ENCODE data around the gene TNFSF11.

TNFSF11 gene

DNA sequence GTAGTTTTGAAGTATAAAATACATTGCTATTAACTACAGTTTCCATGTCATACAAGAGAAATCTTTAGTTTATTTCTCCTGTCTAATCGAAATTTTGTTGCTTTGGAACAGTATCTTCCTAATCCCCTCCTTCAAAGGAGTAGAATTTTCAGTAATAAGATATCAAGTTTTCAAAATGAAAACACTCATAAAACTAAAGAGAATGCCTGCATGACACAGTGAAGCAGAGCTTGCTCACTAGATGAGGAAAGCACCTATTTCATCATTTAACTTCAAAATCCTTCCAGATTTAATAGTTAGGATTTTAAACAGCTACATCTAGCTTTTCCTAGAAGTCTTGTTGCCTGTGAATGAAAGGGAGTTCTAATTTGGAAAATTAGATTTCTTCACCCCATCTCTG, 80.8 kb downstream of the TNFSF11 start:
- H3K4me1 ChIP-seq (ENCODE audit: low read depth, poor library complexity, severe bottlenecking), result no peaks in the 10 kb centered on the region
- H3K4me3 ChIP-seq (IDR thresholded peaks at IDR 0.05; ENCODE audit: insufficient read depth, low read depth, low read length), result no peak overlapping the region
- no peaks in the 10 kb centered on the region for H3K79me2 ChIP-seq (ENCODE audit: insufficient read depth, low read depth)
- no peak overlapping the region for H3K27ac ChIP-seq
- no peak overlapping the region for H2AFZ ChIP-seq (ENCODE audit: low read depth)
- H3K4me2 ChIP-seq, result no peak overlapping the region
- H3K36me3 ChIP-seq (ENCODE audit: insufficient read depth), result no peaks in the 10 kb centered on the region
- TF ChIP-seq, protein P1, sequence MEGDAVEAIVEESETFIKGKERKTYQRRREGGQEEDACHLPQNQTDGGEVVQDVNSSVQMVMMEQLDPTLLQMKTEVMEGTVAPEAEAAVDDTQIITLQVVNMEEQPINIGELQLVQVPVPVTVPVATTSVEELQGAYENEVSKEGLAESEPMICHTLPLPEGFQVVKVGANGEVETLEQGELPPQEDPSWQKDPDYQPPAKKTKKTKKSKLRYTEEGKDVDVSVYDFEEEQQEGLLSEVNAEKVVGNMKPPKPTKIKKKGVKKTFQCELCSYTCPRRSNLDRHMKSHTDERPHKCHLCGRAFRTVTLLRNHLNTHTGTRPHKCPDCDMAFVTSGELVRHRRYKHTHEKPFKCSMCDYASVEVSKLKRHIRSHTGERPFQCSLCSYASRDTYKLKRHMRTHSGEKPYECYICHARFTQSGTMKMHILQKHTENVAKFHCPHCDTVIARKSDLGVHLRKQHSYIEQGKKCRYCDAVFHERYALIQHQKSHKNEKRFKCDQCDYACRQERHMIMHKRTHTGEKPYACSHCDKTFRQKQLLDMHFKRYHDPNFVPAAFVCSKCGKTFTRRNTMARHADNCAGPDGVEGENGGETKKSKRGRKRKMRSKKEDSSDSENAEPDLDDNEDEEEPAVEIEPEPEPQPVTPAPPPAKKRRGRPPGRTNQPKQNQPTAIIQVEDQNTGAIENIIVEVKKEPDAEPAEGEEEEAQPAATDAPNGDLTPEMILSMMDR (conservative IDR thresholded peaks at IDR 0.05; ENCODE audit: low read depth, low read length), result no peak
- no peaks in the 10 kb centered on the region for H4K20me1 ChIP-seq (ENCODE audit: insufficient read depth)
- H3K27me3 ChIP-seq (ENCODE audit: insufficient read depth, low read depth), result no peaks in the 10 kb centered on the region
- H3K9ac ChIP-seq, result no peak overlapping the region

DNA sequence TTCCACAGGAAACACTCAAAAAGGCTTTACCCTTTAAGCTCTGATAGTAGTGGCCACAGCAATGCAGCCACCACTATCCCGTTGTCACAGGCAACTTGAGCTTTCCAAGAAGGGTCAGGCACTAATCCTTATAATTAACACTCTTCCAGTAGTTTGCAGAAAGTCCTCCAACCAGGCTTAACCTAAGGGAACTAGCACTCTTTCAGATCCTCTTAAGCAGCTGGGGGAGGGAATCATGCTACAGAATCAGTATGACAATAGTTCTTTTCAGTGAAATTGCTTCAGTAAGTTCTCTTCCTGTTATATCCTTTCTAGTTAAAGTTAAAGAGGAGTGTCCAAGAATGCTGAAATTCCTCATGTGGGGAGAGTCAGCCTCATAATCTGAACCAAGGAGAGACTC, 82.2 kb downstream of the TNFSF11 start:
- TF ChIP-seq, protein P1 (conservative IDR thresholded peaks at IDR 0.05; ENCODE audit: low read depth, low read length), result no peak
- Histone ChIP-seq H4K20me1 (ENCODE audit: insufficient read depth) (no peaks in the 10 kb centered on the region), H3K27ac (no peak overlapping the region), H3K9ac (no peak overlapping the region), H3K79me2 (ENCODE audit: insufficient read depth, low read depth) (no peaks in the 10 kb centered on the region), H3K4me3 (IDR thresholded peaks at IDR 0.05; ENCODE audit: insufficient read depth, low read depth, low read length) (no peak overlapping the region), H3K27me3 (ENCODE audit: insufficient read depth, low read depth) (no peaks in the 10 kb centered on the region), H3K36me3 (ENCODE audit: insufficient read depth) (no peaks in the 10 kb centered on the region), H3K4me1 (ENCODE audit: low read depth, poor library complexity, severe bottlenecking) (no peaks in the 10 kb centered on the region), H2AFZ (ENCODE audit: low read depth) (no peak overlapping the region), H3K4me2 (no peak overlapping the region)

DNA sequence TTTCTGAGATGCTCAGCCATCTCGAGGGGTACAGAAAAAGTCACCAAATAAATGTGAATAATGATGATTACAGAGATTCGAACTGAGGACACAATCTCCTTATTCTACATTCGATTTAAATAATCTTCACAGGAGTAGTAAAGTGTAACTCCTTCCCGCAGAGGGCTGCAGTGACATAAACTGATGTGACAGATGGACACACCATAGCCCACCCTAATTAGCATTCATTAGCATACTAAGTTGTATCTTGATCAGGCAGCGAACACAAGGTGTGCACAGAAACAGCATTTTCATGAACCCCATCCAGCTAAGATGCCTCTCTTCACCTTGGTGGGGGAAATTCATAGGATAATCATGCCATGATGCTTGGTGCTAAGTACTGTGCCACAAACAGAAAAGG, 83.0 kb downstream of the TNFSF11 start:
- no peaks in the 10 kb centered on the region for H3K27me3 ChIP-seq (ENCODE audit: insufficient read depth, low read depth)
- TF ChIP-seq, protein P1 (conservative IDR thresholded peaks at IDR 0.05; ENCODE audit: low read depth, low read length), result no peak
- H3K27ac ChIP-seq, result no peak overlapping the region
- no peaks in the 10 kb centered on the region for H3K79me2 ChIP-seq (ENCODE audit: insufficient read depth, low read depth)
- H4K20me1 ChIP-seq (ENCODE audit: insufficient read depth), result no peaks in the 10 kb centered on the region
- H2AFZ ChIP-seq (ENCODE audit: low read depth), result no peak overlapping the region
- no peaks in the 10 kb centered on the region for H3K4me1 ChIP-seq (ENCODE audit: low read depth, poor library complexity, severe bottlenecking)
- no peak overlapping the region for H3K9ac ChIP-seq
- no peak overlapping the region for H3K4me3 ChIP-seq (IDR thresholded peaks at IDR 0.05; ENCODE audit: insufficient read depth, low read depth, low read length)
- H3K4me2 ChIP-seq, result no peak overlapping the region
- no peaks in the 10 kb centered on the region for H3K36me3 ChIP-seq (ENCODE audit: insufficient read depth)
